OCI-LY7 (cell line): ENCODE measurements around the gene FIGNL1. TPM values are rescaled to one million over a fixed set of nuclear protein-coding genes. Genes with fewer than 3 reads are reported as not detected.

ENCODE experiments used
- BruUV-seq: library from RNA; stranded (reverse); fragments of 400-500 nt; replicated peaks from 2 replicates; lab custom pipeline; 2021; lab: Mats Ljungman, UMichigan
- CTCF ChIA-PET: fragments of 300-600 bp; sonication (Branson Sonifier 250); formaldehyde crosslinking; loops from one replicate; lab custom pipeline; 2022; ENCODE audit warnings: antibody characterized with exemption; ENCODE audit not compliant: unreplicated experiment; lab: Charles Lee
- POLR2A ChIA-PET: fragments of 300-600 bp; sonication (Branson Sonifier 250); formaldehyde crosslinking; loops from one replicate; lab custom pipeline; 2022; ENCODE audit warnings: antibody characterized with exemption; lab: Charles Lee
- DNase-seq: peaks from one replicate; pipeline ENCODE4 v3.0.0-alpha.2; 2015; ENCODE audit warnings: low spot score
- H2AFZ ChIP-seq: fragments of 200-600 bp; sonication (generic), shearing (Covaris generic); 2 replicates; pipeline ENCODE4 v1.6.1; 2014; ENCODE audit warnings: mild to moderate bottlenecking, antibody characterized with exemption, low read length, moderate library complexity
- H3K27ac ChIP-seq: fragments of 200-600 bp; sonication (generic); 2 replicates; pipeline ENCODE4 v1.5.1; 2014; ENCODE audit warnings: mixed run types, low read depth, mild to moderate bottlenecking, moderate library complexity, low read length, inconsistent platforms; ENCODE audit not compliant: poor library complexity, severe bottlenecking
- H3K36me3 ChIP-seq: fragments of 200-600 bp; sonication (generic); 2 replicates; pipeline ENCODE4 v1.6.1; 2014; ENCODE audit warnings: mild to moderate bottlenecking, antibody characterized with exemption, low read length, moderate library complexity, mixed read lengths; ENCODE audit not compliant: insufficient read depth
- H3K4me1 ChIP-seq: fragments of 200-600 bp; sonication (generic); 2 replicates; pipeline ENCODE4 v1.5.1; 2014; ENCODE audit warnings: mild to moderate bottlenecking, low read length; ENCODE audit not compliant: insufficient read depth, poor library complexity, severe bottlenecking
- H3K4me2 ChIP-seq: fragments of 200-600 bp; sonication (generic); 2 replicates; pipeline ENCODE4 v1.6.1; 2014; ENCODE audit warnings: mild to moderate bottlenecking, low read length
- H3K4me3 ChIP-seq: fragments of 200-600 bp; sonication (generic); 2 replicates; pipeline ENCODE4 v1.5.1; 2014; ENCODE audit warnings: mild to moderate bottlenecking, low read depth, low read length; ENCODE audit not compliant: poor library complexity, severe bottlenecking
- H3K79me2 ChIP-seq: fragments of 200-600 bp; sonication (generic); 2 replicates; pipeline ENCODE4 v1.6.1; 2016; ENCODE audit warnings: low read depth, mild to moderate bottlenecking, low read length, moderate library complexity, mixed read lengths; ENCODE audit not compliant: insufficient read depth
- H3K9me2 ChIP-seq: fragments of 200-600 bp; sonication (generic); 2 replicates; pipeline ENCODE4 v1.6.1; 2016; ENCODE audit warnings: mild to moderate bottlenecking, low read length, mixed read lengths; ENCODE audit not compliant: insufficient read depth
- H3K9me3 ChIP-seq: fragments of 200-600 bp; sonication (generic); 2 replicates; pipeline ENCODE4 v1.6.1; 2014; ENCODE audit warnings: mild to moderate bottlenecking, mixed run types, low read length, mixed read lengths
- H4K20me1 ChIP-seq: fragments of 200-600 bp; sonication (generic); 2 replicates; pipeline ENCODE4 v1.6.1; 2014; ENCODE audit warnings: mild to moderate bottlenecking, antibody characterized with exemption, low read length, moderate library complexity, mixed read lengths; ENCODE audit not compliant: insufficient read depth
- CTCF ChIP-seq: fragments of 200-600 bp; sonication (generic); conservative IDR thresholded peaks from 2 replicates; pipeline ENCODE4 v1.5.1; 2014; ENCODE audit warnings: mild to moderate bottlenecking, antibody characterized with exemption, low read length, moderate library complexity, mixed read lengths
- EZH2phosphoT487 ChIP-seq: fragments of 200-600 bp; sonication (generic); IDR thresholded peaks from 2 replicates; pipeline ENCODE4 v1.6.1; 2018; ENCODE audit warnings: low read depth, borderline replicate concordance, mild to moderate bottlenecking, mixed run types, antibody characterized with exemption, low read length, moderate library complexity, mixed read lengths
- intact Hi-C: fragments of 100-400 bp; cut with micrococcal nuclease; formaldehyde crosslinking; loops from one replicate; pipeline ENCODE4 v1.10.0; 2022; ENCODE audit not compliant: unreplicated experiment
- total RNA-seq, 2 experiments: library from RNA; depleted of rRNA in 1 of 2; stranded (reverse); fragments of >200 nt in 1 of 2; shearing (Covaris generic) in 1 of 2; gene quantifications; 2 replicates each; pipeline ENCODE4 v1.2.3, GENCODE V29; 2014 to 2022

FIGNL1 gene
- total RNA-seq, 2 experiments from 2014 or later: 41.5 to 55.6 TPM

DNA sequence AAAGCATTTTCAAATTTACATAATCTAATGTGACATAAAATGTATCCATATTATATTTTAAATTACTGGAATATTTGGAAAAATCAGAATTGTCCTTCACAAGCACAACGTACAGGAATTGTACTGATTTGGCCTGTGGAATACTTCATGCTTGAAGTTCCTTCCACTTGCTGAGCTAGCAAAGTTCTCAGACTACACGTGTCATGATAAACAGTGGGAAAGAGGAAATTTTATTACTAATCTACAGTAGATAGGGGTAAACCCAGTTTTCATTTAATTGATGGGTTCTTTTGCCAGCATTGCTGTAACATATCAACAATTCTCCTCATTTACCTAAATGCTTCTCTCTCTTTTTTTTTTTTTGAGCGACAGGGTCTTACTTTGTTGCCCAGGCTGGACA lies 45.6 kb upstream of the FIGNL1 start:
- Histone ChIP-seq H3K4me3 (no peak overlapping the region), H3K9me2 (no peaks in the 10 kb centered on the region), H2AFZ (no peak overlapping the region), H3K9me3 (no peaks in the 10 kb centered on the region), H3K4me1 (no peaks in the 10 kb centered on the region), H3K79me2 (no peaks in the 10 kb centered on the region), H4K20me1 (no peaks in the 10 kb centered on the region), H3K27ac (no peak overlapping the region), H3K36me3 (no peaks in the 10 kb centered on the region), H3K4me2 (no peak overlapping the region)
- ChIA-PET POLR2A (interaction anchor here (0.6 kb wide), 2 partner anchors 19 to 1550 kb away, joined by 3 to 4 read pairs; no protein-coding TSS in a partner anchor), CTCF (no interaction called here)
- DNase-seq: no peak
- BruUV-seq: no TSS peak
- TF ChIP-seq EZH2phosphoT487 (no peak), CTCF (no peak)
- intact Hi-C loops: no loop called here

- peaks cover 13% of the 10 kb centered on the region; the same call in 1 of the 2 replicates for H3K9me3 ChIP-seq
- ChIA-PET POLR2A (interaction anchor here (0.7 kb wide), 1 partner anchor 24 kb away, joined by 4 read pairs; no protein-coding TSS in a partner anchor), CTCF (no interaction called here)
- no peak overlapping the region for H3K27ac ChIP-seq
- no peak overlapping the region for H2AFZ ChIP-seq
- no peaks in the 10 kb centered on the region for H3K4me1 ChIP-seq
- TF ChIP-seq CTCF (no peak), EZH2phosphoT487 (no peak)
- H3K4me3 ChIP-seq: no peak overlapping the region
- H3K79me2 ChIP-seq: no peaks in the 10 kb centered on the region
- intact Hi-C loops: no loop called here
- H3K36me3 ChIP-seq: no peaks in the 10 kb centered on the region
- no TSS peak for BruUV-seq
- no peaks in the 10 kb centered on the region for H4K20me1 ChIP-seq
- no peak for DNase-seq
- no peak overlapping the region for H3K4me2 ChIP-seq
- H3K9me2 ChIP-seq: no peaks in the 10 kb centered on the region
Observed at GRCh38 chr7:50492770-50493519, 42.8 kb upstream of the FIGNL1 start.

DNA sequence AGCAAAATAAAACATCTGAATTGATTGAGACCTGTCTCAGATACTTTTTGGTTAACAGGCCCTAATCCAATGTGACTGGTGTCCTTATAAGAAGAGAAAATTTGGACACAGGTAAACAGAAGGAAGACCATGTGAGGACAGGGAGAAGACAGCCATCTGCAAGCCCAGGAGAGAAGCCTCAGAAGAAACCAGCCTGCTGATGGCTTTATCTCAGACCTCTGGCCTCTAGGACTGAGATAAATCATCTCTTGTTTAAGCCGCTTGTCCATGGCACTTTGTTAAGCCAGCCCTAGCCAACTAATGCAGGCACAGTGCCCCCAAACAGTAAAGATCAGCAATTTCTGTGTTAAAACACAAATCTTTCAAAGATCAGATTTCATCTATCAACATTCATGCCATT lies 41.8 kb upstream of the FIGNL1 start:
- intact Hi-C loops: no loop called here
- Histone ChIP-seq H3K79me2 (no peaks in the 10 kb centered on the region), H3K27ac (no peak overlapping the region), H3K36me3 (no peaks in the 10 kb centered on the region), H2AFZ (no peak overlapping the region), H3K4me1 (no peaks in the 10 kb centered on the region), H4K20me1 (no peaks in the 10 kb centered on the region), H3K4me2 (no peak overlapping the region), H3K9me3 (peaks cover 23% of the 10 kb centered on the region; the same call in 1 of the 2 replicates), H3K9me2 (no peaks in the 10 kb centered on the region), H3K4me3 (no peak overlapping the region)
- DNase-seq: no peak
- BruUV-seq: no TSS peak
- CTCF ChIA-PET: no interaction called here
- TF ChIP-seq CTCF: no peak
- no peak for TF ChIP-seq EZH2phosphoT487
- POLR2A ChIA-PET: no interaction called here
